AG09309 (cell line): ENCODE data around the gene IQSEC1.

ENCODE experiments used
- DNase-seq: peaks from one replicate; pipeline ENCODE4 v3.0.0-alpha.2; 2010; ENCODE audit warnings: low read depth
- H3K4me3 ChIP-seq: 2 replicates; pipeline ENCODE4 v1.5.1; 2011; ENCODE audit warnings: mild to moderate bottlenecking, low read depth, low read length, moderate library complexity; ENCODE audit not compliant: control insufficient read depth
- TF ChIP-seq, protein P1 (sequence below): IDR thresholded peaks from 2 replicates; pipeline ENCODE4 v1.5.1; 2011; ENCODE audit warnings: mild to moderate bottlenecking, low read depth, low read length, inconsistent platforms; ENCODE audit not compliant: insufficient read depth, control insufficient read depth; ENCODE audit errors: missing control alignments

IQSEC1 gene

DNA sequence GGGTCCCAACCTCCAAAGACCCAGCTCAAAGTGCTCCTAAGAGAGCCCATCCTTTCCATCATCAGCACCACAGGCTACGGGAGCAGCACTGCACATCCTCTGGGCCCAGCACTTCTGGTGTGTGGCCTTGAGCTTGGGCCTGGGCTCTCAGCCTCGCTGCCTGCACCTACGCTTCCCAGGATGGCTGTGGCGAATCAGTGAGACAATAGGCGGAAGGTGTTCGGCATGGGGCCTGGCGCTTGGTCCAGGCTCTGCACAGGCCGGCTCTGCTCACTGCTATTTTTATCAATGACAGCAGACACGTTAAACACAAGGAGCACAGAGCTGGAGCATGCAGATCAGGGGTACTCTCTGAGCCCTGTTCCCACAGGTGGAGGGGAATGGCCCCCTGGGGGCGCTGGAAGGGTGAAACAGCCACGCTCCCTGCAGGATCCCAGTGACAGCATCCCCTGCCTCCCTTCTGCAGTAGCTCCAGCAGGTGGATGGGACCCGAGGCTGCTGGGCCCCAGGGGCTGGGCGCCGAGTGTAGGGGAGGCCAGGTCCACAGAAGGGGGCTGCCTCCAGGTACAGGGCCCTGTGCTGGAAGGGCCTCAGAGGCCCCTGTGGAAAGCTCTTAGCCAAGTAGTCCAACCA is 141.8 kb downstream of the IQSEC1 start:
- DNase-seq = no peak
- TF ChIP-seq, protein P1, sequence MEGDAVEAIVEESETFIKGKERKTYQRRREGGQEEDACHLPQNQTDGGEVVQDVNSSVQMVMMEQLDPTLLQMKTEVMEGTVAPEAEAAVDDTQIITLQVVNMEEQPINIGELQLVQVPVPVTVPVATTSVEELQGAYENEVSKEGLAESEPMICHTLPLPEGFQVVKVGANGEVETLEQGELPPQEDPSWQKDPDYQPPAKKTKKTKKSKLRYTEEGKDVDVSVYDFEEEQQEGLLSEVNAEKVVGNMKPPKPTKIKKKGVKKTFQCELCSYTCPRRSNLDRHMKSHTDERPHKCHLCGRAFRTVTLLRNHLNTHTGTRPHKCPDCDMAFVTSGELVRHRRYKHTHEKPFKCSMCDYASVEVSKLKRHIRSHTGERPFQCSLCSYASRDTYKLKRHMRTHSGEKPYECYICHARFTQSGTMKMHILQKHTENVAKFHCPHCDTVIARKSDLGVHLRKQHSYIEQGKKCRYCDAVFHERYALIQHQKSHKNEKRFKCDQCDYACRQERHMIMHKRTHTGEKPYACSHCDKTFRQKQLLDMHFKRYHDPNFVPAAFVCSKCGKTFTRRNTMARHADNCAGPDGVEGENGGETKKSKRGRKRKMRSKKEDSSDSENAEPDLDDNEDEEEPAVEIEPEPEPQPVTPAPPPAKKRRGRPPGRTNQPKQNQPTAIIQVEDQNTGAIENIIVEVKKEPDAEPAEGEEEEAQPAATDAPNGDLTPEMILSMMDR = no peak
- no peak overlapping the region for H3K4me3 ChIP-seq

DNA sequence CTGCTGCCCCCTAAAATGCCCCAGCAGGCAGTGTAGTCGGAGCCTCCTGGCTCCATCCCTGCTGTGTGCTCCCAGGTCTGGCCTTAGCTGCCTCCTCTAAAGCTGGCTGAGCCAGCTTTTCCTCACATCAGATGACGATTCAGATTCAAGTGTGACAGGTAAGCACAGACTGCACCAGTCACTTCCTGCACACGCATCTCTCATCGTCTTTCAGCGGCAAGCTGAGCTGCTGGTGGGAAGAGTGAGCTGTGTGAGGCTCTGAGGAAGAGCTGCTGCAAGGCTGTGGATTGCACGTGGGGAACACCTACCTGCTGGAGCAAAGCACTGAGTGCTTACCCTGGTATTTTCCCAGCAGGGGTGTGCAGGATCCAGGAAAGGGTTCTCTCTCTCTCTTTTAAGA is 143.4 kb downstream of the IQSEC1 start:
- H3K4me3 ChIP-seq = no peak overlapping the region
- TF ChIP-seq, protein P1 = no peak
- no peak for DNase-seq

GRCh38 chr3:12926660-12927059 is 146.6 kb downstream of the IQSEC1 start:
- TF ChIP-seq, protein P1 = no peak
- no peak for DNase-seq
- H3K4me3 ChIP-seq = no peak overlapping the region

- TF ChIP-seq, protein P1 = no peak
- no peak overlapping the region for H3K4me3 ChIP-seq
- DNase-seq = no peak
These were observed 147.6 kb downstream of the IQSEC1 start for GRCh38 chr3:12925648-12926047.

GRCh38 chr3:12924437-12924836 is 148.8 kb downstream of the IQSEC1 start:
- TF ChIP-seq, protein P1 = no peak
- DNase-seq = no peak
- H3K4me3 ChIP-seq = no peak overlapping the region

GRCh38 chr3:12922881-12923431 is 150.3 kb downstream of the IQSEC1 start:
- TF ChIP-seq, protein P1 = no peak
- DNase-seq = no peak
- no peak overlapping the region for H3K4me3 ChIP-seq
